ENCODE measurements around the gene PTPRT.

GRCh38 chr20:42963796-42964195 lies 225.9 kb downstream of the PTPRT start:
- TF ChIP-seq CTCF (IDR thresholded peaks at IDR 0.05) (no peak), POLR2A (IDR thresholded peaks at IDR 0.05) (no peak)

All from uterus (tissue), 2 donors.